ENCODE data around the gene CUBN.

DNA sequence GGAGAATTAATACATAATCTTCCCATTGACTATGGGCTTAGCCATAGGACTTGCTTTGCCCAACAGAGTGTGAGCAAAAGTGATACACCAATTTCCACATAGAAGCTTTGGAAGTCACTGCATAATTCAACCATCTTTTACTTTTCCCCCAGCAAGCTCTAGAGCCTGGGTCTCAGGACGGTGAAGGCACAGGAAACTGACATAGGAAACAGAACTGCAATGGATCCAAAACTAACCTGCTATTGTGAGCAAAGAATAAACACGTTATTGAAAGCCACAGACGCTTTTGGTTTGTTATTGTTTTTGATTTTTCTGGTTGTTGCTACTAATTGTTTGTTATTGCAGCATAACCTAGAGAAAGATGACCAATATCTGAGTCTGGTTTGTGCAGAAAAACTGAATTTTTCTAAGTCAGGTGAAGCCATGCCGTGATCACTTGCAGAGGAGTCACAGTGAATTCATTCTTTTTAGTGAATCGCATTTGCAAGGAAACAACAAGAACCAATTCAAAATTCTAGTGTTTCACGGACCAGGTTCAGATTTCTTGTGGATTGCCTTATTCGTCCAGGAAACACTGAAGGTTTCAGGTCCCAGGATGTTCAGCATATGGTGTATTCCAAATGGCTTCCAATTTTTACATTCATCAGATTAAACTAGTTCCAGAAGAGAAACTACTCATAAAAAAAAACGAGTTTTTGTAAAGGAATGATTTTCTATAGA is 52.8 kb downstream of the CUBN start:
- TF ChIP-seq, protein P1, sequence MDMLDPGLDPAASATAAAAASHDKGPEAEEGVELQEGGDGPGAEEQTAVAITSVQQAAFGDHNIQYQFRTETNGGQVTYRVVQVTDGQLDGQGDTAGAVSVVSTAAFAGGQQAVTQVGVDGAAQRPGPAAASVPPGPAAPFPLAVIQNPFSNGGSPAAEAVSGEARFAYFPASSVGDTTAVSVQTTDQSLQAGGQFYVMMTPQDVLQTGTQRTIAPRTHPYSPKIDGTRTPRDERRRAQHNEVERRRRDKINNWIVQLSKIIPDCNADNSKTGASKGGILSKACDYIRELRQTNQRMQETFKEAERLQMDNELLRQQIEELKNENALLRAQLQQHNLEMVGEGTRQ (IDR thresholded peaks at IDR 0.05): no peak
- TF ChIP-seq NR3C1 (IDR thresholded peaks at IDR 0.05) (no peak), CHD2 (IDR thresholded peaks at IDR 0.05; ENCODE audit: low read length, partially characterized antibody) (no peak), JUNB (IDR thresholded peaks at IDR 0.05) (no peak), RCOR1 (IDR thresholded peaks at IDR 0.05; ENCODE audit: low read depth, low read length) (no peak), EP300 (IDR thresholded peaks at IDR 0.05) (no peak)
- TF ChIP-seq, protein P2, sequence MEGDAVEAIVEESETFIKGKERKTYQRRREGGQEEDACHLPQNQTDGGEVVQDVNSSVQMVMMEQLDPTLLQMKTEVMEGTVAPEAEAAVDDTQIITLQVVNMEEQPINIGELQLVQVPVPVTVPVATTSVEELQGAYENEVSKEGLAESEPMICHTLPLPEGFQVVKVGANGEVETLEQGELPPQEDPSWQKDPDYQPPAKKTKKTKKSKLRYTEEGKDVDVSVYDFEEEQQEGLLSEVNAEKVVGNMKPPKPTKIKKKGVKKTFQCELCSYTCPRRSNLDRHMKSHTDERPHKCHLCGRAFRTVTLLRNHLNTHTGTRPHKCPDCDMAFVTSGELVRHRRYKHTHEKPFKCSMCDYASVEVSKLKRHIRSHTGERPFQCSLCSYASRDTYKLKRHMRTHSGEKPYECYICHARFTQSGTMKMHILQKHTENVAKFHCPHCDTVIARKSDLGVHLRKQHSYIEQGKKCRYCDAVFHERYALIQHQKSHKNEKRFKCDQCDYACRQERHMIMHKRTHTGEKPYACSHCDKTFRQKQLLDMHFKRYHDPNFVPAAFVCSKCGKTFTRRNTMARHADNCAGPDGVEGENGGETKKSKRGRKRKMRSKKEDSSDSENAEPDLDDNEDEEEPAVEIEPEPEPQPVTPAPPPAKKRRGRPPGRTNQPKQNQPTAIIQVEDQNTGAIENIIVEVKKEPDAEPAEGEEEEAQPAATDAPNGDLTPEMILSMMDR (IDR thresholded peaks at IDR 0.05): no peak
- TF ChIP-seq, protein P3, sequence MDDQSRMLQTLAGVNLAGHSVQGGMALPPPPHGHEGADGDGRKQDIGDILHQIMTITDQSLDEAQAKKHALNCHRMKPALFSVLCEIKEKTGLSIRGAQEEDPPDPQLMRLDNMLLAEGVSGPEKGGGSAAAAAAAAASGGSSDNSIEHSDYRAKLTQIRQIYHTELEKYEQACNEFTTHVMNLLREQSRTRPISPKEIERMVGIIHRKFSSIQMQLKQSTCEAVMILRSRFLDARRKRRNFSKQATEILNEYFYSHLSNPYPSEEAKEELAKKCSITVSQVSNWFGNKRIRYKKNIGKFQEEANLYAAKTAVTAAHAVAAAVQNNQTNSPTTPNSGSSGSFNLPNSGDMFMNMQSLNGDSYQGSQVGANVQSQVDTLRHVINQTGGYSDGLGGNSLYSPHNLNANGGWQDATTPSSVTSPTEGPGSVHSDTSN (IDR thresholded peaks at IDR 0.05): no peak
